GM21529 (cell line): ENCODE measurements around the gene ANKLE2.
"Not testable (repeated sequence)": the region's sequence is repeated elsewhere in the genome, so short reads cannot be mapped to it uniquely, and the experiment has no call there.

Source experiments
- ATAC-seq: cut with Tn5 transposase; IDR thresholded peaks from one replicate; pipeline ENCODE4 v1.9.1; 2021; ENCODE audit not compliant: unreplicated experiment

Gene ANKLE2

DNA sequence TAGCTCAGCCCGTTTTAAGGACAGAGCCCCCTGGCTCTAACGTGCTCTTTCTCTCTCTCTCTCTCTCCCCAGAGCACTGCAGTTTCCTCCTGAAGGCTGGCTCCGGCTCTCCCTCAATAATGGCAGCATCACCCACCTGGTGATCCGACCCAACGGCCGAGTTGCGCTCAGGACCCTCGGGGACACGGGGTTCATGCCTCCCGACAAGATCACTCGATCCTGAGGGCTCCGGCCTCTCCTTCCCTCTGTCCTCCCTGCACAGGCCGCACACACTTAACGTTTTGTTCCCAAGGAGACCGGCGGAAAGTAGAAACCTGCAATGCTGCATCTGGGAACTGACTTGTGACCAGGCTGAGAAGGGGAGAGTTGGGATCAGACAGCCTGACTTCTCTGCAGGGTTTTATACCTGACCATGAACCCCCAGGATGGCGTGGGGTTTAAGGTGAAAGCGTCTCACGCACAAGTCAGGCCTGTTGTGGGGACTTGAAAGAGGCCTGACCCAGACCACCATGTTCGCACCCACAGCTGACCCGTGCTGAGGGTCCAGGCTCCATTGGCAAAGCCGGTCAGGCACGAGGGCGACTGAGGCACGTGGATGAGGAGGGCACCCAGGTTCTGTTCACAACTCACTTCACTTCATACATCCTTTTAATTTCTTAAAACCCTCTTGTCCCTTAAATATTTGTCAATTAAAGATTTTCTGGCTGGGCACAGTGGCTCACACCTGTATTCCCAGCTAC is 40.9 kb downstream of the ANKLE2 start:
- ATAC-seq, result no peak

GRCh38 chr12:132719954-132720324 is 41.7 kb downstream of the ANKLE2 start:
- no peak for ATAC-seq

DNA sequence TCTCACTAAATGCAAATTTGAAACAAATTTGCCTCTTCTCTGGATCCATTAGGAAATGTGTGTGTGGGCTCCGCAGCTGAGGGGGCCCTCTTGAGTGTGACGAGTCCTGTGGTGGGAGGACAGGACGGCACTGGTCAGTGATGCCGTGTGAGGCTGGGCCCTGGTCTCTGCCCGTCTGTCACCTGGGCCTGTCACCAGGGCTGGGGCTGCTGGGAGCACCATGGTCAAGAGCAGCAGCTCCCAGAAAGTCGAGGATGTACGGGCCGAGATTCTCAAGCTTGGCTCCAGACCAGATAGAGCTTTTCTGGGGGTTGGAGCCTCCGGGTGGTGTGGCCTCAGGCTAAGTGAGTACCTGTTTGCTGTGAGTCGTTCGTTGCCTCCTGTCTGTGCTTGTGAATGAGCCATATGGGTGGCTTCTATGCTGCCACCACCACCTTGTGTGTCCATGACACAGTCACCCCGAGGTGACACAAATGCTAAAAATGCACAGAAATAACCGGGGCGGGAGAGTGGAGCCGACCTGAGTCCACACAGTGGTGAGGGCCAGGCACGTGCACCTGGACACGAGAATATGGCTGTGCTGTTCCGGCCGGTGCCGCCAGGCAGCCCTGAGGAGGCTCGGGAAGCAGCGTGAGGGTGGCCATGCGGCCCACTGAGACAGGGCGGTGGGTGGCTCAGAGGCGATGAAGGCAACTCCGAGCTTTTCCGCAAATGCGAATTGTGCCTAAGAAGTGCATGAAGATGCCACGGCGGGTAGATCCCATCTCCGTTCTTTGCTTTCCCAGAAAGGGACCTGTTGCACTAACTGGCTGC is 42.3 kb downstream of the ANKLE2 start:
- no peak for ATAC-seq

DNA sequence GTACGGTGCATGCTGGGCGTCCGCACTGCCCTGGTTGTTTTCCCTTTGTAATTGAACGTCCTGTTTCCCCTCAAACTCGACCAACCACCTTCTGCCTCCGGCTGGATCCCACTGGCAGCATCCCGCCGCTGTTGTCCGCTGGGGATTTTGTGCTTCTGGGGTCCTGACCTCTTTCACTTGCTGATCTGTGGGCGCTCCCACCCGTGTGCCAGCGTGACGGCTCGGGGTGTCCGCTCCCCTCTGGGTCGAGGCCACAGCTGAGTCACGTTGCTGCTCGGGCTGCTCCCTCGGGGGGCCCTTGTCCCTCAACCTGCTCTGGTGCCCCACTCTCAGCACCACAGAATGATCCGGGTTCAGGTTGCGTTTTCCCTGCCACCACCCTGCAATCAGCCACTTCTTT is 43.0 kb downstream of the ANKLE2 start:
- no peak for ATAC-seq

DNA sequence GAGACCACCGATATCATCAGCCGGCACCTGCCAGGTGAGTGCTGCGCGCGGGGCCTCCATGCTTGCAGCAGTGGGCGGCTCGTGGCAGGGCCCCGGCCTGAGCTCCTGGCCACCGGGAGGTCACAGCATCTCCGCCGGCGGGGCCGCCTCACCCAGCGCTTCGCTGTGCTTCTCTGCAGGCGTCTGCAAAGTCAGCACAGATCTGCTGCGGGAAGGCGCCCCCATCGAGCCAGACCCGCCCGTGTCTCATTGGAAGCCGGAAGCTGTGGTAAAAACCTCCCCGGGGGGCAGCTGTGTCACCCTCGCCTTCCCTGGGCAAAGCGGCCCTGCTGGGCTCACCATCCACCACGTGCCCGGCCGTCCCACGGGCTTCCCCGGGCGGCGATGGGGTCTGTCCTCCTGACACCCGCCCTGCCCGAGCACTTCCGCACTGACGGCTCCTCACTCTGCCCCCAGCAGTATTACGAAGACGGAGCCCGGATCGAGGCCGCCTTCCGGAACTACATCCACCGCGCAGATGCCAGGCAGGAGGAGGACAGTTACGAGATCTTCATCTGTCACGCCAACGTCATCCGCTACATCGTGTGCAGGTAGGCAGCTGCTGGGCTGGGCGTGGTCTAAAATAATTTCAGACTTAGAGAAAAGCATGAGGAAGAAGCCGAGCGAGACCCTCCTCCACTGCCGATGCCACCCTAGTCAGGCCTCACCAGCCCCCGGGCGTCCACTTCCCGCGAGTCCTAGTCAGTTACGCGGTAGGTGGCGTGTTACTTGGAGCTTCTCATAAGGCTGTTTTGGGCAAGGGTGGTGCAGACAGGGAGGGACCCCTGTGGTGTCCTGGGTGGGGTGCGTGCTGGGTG is 43.9 kb downstream of the ANKLE2 start:
- ATAC-seq, result no peak

DNA sequence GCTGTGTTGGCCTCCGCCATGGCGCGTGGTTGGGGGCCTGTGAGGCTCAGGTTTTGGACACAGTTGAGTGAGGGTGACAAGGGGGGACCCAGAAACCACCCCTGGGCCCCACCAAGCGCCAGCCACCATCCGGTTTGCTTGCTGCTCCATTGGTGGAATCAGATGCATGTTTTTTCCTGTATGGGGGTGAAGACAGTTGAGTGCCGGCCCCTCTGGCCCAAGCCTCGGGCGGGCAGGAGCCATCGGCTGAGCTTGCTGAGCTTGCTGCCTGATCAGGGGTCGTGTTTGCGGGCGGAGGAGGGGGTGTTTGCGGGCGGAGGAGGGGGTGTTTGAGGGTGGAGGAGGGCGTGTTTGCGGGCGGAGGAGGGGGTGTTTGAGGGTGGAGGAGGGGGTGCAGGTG is 44.6 kb downstream of the ANKLE2 start:
- ATAC-seq, result no peak

DNA sequence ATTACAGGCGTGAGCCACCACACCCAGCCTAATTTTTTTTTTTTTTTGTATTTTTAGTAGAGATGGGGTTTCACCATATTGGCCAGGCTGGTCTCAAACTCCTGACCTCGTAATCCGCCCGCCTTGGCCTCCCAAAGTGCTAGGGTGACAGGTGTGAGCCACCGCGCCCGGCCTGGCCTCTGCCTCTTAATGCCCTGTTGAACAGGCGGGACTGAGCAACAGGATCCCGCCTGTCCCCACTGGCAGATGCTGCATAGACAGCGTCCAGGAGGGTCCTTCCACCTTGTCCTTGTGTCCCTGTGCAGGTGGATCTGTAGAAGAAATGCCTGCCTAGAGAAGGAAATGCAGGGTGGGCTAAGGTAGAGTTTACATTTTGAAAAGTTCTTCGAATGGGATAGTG is 45.3 kb downstream of the ANKLE2 start:
- no peak for ATAC-seq

- no peak for ATAC-seq
These were observed 45.8 kb downstream of the ANKLE2 start for GRCh38 chr12:132715874-132716273.

- ATAC-seq, result no peak
These were observed 48.5 kb downstream of the ANKLE2 start for GRCh38 chr12:132713123-132713522.

GRCh38 chr12:132711080-132711843 is 50.4 kb downstream of the ANKLE2 start:
- ATAC-seq, result peak; percentile 16

- peak; percentile 79 for ATAC-seq
These were observed 51.1 kb downstream of the ANKLE2 start, which contains the start of gene PGAM5 for GRCh38 chr12:132710405-132711079. Gene PGAM5, plus strand, starts transcription at chr12:132710842. Its CDS starts 35 bp downstream, at chr12:132710877.

GRCh38 chr12:132710043-132710404 is 51.6 kb downstream of the ANKLE2 start:
- ATAC-seq, result peak; percentile 31

DNA sequence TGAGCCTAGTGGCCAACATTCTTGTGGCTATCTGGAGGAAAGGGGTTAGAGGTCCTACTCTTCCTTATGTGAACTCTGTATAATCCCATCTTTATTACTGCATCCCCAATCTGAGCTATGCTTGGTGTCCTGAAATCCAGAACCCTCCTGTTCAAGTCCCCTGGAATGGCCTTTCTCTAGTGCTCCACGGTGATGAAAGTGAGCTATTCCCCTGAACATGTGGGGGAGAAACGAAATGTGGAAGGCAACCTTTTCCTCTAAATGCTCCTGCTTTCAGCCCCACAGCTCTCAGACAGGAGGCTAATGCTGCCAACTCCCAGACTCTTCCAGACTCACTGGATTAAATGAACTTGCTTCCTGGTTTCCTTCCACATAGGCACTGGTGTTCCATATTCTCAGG is 53.5 kb downstream of the ANKLE2 start:
- no peak for ATAC-seq

DNA sequence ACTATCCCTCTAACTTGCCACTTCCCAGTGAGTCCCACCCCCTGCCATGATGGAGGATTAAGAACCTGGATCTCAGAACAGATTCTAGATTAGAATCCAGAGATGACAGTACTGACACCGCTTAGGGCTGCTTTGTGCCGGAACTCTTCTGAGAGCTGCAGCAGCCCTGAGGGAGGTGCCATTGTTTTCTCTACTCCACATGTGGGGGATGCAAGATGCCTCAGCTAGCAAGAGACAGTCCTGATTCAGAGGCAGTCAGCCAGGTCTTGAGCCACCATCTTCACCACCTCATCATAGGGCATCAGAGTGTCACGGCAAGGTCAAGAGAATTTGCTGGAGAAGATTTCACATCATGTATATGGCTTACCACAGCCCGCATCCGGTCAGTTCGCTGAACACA is 54.4 kb downstream of the ANKLE2 start:
- ATAC-seq, result no peak

DNA sequence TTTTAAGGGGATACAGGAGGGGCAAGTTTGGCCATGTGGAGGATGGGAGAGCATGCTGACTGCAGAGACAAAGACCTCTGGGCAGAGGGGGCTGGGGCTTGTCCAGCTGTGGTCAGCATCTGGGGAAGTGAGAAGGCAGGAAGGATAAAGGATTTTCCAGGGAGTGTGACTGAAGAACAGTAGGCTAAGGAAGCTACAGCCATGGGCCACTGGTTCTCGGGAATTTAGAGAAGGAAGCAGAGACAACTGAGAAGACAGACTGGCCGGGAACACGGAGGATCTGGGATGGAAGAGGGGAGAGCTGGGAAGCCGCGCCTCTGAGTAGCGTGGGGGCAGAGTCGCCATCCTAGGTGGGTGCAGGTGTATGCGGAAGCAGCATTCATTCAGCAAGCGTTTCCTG is 58.0 kb downstream of the ANKLE2 start:
- no peak for ATAC-seq

- no peak for ATAC-seq
These were observed 59.0 kb downstream of the ANKLE2 start for GRCh38 chr12:132702640-132703039.

GRCh38 chr12:132700212-132700822 is 61.3 kb downstream of the ANKLE2 start:
- peak; percentile 59 for ATAC-seq

DNA sequence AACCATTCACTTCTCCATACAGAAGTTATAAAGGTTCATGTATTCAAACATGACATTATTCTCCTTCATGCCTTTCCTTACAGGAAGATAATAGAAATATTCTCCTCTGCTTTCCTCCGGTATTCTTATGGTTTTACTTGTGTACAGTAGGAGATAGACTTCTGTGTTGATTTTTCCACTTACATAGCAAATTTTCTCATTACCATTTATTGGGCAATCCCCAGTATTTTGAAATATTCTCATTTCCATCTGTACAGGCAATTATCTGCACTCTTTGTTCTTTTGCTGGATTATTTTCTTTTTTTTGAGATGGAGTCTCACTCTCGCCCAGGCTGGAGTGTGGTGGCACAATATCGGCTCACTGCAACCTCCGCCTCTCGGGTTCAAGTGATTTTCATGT is 63.3 kb downstream of the ANKLE2 start:
- no peak for ATAC-seq

- ATAC-seq, result no peak
These were observed 66.2 kb downstream of the ANKLE2 start for GRCh38 chr12:132695431-132695830.

DNA sequence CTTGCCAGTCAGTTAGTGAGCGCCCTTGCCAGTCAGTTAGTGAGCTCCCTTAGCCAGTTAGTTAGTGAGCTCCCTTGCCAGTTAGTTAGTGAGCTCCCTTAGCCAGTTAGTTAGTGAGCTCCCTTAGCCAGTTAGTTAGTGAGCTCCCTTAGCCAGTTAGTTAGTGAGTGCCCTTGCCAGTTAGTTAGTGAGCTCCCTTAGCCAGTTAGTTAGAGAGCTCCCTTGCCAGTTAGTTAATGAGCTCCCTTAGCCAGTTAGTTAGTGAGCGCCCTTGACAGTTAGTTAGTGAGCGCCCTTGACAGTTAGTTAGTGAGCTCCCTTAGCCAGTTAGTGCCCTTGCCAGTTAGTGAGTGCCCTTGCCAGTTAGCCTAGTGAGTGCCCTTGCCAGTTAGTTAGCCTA is 66.7 kb downstream of the ANKLE2 start:
- ATAC-seq, result not testable (repeated sequence)
